DMS 273 (cell line): Measurements from ENCODE around the gene CHRNA9.
A peak's percentile ranks its signal among the peaks of the same experiment; 100 is the strongest.
"Not testable (repeated sequence)": the region's sequence is repeated elsewhere in the genome, so short reads cannot be mapped to it uniquely, and the experiment has no call there.

Source experiments
- DNase-seq: peaks from one replicate; lab custom pipeline; 2025; ENCODE audit not compliant: unreplicated experiment; lab: John Stamatoyannopoulos, UW

CHRNA9 gene

GRCh38 chr4:40378619-40379018 is 43.5 kb downstream of the CHRNA9 start:
- no peak for DNase-seq

DNA sequence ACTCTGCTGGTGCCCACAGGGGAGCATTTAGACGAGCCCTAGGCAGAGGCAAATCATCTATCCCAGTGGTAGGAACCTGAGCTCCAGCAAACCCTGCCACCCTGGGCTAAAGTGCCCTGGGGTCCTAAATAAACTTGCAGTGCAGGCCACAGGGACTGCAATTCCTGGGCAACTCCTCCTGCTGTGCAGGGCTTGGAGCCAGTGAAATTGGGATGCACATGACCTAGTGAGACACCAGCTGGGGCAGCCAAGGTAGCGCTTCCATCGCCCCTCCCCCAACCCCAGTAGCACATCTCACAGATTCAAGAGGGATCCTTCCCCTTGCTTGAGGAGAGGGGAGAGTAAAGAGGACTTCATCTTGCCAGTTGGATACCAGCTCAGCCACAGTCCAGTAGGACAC is 44.1 kb downstream of the CHRNA9 start:
- peak; percentile 7 for DNase-seq

DNA sequence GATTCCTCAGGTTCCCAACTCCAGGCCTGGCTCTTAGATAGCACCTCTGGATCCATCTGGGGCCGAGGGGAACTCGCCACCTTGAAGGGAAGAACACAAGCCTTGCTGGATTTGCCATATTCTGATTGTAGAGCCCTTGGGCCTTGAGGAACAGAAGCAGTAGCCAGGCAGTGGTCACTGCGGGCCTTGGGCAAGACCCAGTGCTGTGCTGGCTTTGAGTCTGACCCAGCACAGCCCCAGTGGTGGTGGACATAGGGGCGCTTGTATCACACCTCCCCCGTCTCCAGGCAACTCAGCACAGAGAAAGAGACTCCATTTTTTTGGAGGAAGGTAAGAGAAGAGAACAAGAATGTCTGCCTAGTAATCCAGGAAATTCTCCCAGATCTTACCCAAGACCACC is 45.5 kb downstream of the CHRNA9 start:
- DNase-seq = no peak

DNA sequence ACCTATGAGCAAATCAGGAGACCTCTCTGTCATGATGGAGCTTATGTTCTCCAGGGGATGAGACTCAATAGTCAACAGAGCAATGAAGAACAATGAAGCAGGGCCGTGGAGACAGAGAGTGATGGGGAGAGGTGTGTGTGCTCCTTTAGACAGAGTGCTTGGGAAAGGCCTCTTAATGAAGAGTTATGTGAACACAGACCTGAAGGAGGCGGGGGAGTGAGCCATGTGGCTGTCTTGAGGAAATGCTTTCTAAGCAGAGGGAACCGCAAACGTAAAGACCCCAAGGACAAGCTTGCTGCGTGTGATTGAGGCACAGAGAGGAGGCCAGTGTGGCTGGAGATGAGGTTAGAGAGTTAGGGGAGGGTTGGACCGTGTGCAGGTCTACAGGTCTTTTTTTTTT is 53.1 kb downstream of the CHRNA9 start:
- DNase-seq = no peak

GRCh38 chr4:40389986-40390385 is 54.9 kb downstream of the CHRNA9 start:
- DNase-seq = no peak

GRCh38 chr4:40392241-40392640 is 57.1 kb downstream of the CHRNA9 start:
- DNase-seq = not testable (repeated sequence)

DNA sequence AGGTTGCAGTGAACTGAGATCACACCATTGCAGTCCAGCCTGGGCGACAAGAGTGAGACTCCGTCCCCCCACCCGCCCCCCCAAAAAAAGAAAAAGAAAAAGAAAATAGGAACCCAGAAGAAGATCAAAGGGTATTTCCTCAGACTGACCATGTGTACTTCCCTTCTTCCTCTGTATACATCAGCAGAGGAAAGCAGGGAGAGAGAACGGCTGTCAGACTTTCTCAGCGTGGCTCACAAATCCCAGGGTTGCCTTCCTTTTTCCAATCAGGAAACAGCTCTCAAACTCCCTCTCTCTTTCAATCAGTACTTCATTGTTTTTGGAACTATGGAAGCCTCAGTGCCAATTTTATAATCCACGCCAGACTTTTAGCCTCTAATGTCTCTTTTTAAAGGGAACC is 59.1 kb downstream of the CHRNA9 start:
- DNase-seq = no peak

DNA sequence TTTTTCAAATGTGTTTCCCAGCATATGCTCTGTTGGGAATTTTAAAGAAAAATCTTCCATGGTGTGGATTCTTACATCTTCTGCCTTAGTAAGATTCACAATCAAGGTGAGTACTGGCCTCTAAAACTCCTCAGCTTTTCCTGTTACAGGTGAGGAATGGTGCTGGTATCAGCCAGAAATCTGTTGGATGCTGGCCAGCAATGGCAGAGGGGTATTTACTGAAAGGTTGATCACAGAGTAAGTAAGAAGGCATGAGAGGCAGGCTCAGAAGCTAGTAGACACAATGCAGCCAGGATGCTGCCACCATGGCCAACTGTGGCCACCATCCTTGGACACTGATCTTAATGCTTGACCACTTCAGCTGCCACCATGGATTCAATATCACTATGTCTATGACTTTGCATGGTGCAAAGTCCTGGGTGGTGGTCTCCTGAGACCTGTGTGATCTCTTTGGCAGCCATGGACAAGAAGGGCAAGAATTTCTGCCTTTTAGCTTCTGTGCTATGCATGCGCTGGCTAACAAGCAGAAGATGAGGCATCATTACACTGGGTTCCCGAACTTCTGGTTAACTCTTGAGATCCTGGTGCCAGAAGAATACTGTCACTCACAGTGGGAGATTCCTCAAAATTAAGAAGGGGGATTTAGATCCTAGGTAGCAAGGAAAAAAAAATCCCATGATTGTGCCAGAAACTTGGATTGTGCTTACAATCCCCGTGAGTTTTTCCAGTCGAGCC is 60.2 kb downstream of the CHRNA9 start:
- peak; percentile 6 for DNase-seq

- DNase-seq = peak; percentile 78
These were observed 61.0 kb downstream of the CHRNA9 start for GRCh38 chr4:40395908-40396793.

DNA sequence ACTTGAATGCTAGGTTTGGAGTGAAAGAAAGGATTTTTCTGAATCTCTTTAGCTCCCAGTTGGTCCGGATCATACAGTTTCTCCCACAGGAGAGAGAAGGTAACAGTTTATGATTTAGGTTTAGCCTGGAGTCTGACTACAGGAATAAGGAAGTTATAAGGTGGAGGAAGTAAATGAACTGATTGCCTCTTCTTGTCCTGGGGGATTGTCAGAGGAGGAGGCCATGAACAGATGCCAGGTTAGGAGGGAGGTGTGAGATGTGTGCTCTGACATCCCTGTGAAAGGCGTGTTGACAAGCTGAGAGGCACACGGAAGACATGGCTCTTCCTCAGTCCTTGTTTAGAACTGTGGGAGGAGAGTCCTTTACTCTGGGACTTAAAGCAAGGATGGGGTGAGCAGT is 64.4 kb downstream of the CHRNA9 start:
- DNase-seq = no peak

DNA sequence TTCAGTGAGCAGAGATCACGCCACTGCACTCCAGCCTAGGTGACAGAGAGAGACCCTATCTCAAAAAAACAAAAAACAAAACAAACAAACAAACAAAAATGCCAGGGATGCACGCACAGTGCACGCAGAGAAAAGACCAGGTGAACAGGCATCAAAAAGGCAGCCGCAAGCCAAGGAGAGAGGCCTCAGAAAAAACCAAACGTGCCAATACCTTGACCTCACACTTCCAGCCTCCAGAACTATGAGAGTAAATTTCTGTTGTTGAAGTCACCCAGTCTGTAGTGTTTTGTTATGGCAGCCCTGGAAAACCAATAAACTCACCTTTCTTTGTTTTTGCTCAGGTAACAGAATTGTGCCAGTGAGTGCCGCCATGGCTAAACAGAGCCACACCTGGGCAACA is 66.0 kb downstream of the CHRNA9 start:
- DNase-seq = no peak

GRCh38 chr4:40401631-40402030 is 66.5 kb downstream of the CHRNA9 start:
- DNase-seq = no peak

DNA sequence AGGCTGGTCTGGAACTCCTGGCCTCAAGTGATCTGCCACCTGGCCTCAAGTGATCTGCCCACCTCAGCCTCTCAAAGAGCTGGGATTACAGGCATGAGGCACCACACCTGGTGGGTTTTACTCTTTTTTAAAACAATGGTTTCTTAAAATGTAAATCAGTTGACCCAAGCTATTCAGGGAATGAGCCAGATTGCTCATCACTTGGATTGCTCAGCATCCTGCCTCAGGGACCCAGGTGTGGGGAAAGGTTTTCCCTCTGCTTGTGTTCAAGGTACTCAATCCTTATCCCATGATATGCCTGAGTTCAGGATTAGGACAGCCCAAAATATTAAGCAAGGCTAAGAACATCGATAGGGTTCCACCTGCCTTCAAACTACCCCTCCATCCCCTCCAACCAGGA is 67.4 kb downstream of the CHRNA9 start:
- DNase-seq = no peak

DNA sequence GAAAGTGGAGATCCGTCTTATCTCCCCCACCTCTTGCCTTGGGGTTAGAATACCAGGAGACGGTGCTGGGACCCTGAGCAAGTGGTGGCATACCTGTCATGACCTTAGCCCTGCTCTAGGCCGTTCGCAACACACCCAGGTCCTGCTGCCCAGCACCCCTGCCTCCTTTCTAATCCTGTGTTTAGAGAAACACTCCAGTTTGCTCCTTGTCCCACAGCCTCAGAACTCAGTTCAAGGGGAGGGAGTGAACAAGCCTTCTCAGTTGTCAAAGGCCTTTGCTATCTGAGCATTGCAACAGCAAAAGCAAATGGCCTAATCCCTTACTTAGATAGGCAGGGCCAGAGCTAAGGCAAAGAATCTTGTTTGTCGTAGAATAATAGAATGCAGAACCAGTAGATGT is 67.9 kb downstream of the CHRNA9 start:
- DNase-seq = no peak
